HG03108 (cell line): ENCODE results near the gene NETO2.
"Not testable (repeated sequence)": the region's sequence is repeated elsewhere in the genome, so short reads cannot be mapped to it uniquely, and the experiment has no call there.

Experiments used
- ATAC-seq: cut with Tn5 transposase; IDR thresholded peaks from one replicate; pipeline ENCODE4 v1.9.1; 2021; ENCODE audit warnings: moderate library complexity; ENCODE audit not compliant: unreplicated experiment

The NETO2 gene

DNA sequence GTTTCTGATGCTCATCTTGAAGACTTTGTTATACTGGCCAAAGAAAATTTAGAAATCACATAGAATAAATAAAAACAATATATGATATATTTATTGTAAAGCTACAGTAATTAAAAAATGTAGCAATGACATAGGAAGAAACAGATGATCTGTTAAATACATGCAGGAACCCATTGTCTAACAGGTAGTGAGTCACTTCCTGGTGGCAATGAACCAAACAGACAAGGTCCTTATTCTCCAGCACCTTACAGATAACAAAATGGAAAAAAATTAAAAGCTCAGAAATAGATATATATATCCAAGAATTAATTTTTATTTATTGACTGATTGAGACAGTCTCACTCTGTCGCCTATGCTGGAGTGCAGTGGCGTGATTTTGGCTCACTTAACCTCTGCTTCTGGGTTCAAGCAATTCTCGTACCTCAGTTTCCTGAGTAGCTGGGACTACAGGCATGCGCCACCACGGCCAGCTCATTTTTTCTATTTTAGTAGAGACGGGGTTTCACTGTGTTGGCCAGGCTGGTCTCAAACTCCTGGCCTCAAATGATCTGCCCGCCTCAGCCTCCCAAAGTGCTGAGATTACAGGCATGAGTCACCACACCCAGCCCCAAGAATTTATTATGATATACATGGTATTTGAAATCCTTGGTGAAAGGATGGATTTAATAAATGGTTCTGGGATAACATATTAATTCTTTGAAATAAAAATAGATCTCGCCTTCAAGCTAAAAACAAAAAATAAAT lies 7.5 kb downstream of the NETO2 start:
- ATAC-seq = no peak

DNA sequence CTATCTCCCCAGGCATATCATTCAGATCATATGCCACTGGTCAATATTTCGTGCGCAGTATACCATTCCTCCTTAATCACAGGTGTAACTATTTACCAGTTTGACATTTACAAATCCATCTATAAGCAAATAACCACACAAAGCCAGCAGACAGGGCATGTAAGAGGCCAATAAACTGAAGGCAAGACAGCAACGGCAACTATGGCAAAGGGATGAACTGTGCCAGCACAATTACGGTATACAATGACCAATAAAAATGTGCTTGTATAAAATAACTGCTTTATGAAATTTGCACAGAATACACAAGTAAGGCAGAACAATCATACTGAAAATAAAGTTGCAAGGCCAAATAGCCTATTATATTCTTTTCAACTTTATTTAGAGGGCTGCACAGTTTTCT lies 9.2 kb downstream of the NETO2 start:
- ATAC-seq = no peak

- no peak for ATAC-seq
These were observed 11.4 kb downstream of the NETO2 start for GRCh38 chr16:47132308-47132707.

- no peak for ATAC-seq
These were observed 13.8 kb downstream of the NETO2 start for GRCh38 chr16:47129755-47130435.

- ATAC-seq = no peak
These were observed 16.2 kb downstream of the NETO2 start for GRCh38 chr16:47127541-47127940.

GRCh38 chr16:47125757-47126156 lies 18.0 kb downstream of the NETO2 start:
- no peak for ATAC-seq

DNA sequence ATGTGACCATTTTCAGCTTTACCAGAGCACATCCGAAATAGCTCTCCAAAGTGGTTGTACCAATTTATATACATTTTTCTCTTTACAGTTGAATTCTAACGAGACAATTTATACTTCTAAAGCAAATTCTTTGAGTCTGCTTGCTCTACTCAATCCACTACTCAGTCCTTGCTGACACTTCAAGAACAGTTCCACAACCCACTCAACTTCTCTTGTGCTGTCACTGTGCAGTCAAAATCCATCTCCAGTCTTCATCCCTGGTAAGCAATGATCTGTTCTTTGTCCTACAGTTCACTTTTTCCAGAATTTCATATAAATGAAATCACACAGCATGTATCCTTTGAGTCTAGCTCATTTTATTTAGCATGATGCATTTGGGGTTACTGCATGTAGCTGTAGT lies 30.6 kb downstream of the NETO2 start:
- no peak for ATAC-seq

DNA sequence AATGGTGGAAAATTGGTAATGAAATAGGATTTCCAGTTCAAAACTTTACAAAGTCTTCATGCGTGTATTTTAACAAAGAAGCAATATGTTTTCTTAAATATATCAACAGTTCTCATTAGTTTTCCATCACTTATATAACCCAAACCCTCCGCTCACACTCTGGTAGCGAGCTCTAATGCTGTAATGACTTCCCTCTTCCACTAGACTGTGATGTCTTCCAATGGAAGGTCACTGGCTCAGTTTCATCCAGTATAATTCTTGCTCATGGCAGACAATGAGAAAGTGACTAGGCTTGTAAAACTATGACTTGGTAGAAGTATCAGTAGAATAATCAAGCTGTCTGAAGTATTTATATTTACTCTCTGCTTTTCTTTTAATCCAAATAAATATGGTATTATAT lies 32.8 kb downstream of the NETO2 start:
- ATAC-seq = no peak

DNA sequence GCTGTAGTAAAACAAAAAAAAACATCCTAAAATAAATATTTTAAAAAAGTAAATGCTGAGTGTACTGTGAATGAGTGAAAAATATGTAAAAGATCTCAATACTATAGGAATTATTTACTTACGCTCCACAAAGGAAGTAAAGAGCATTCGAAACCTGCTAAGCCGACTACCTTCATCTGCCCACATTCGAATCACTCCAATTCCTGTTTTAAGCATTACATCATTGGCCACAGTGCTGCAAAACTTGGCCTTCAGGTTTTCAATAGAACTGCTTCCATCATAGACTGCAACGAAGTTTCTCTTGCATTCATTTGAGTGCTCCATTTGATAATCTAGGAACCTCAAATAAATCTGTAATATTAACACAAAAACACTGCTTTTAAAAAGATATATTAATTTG lies 34.4 kb downstream of the NETO2 start:
- no peak for ATAC-seq

GRCh38 chr16:47102921-47103320 lies 40.8 kb downstream of the NETO2 start:
- not testable (repeated sequence) for ATAC-seq

- not testable (repeated sequence) for ATAC-seq
These were observed 46.6 kb downstream of the NETO2 start for GRCh38 chr16:47097154-47097553.

DNA sequence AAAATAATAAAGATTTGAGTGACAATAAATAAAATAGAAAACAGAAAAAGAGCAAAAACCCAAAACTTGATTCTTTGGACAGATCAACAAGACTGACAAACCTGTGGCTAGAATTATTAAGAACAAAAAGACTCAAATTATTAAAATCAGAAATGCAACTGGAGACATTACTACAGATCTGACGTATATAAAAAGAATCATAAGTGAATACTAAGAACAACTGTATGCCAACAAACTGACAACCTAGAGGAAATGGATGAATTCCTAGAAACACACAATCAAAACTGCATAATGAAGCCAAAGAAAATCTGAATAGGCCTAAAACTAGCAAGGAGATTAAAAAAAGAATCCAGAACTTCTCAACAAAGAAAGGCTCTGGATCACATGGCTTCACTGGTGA lies 47.4 kb downstream of the NETO2 start:
- no peak for ATAC-seq

- ATAC-seq = no peak
These were observed 59.5 kb downstream of the NETO2 start for GRCh38 chr16:47084198-47084597.

DNA sequence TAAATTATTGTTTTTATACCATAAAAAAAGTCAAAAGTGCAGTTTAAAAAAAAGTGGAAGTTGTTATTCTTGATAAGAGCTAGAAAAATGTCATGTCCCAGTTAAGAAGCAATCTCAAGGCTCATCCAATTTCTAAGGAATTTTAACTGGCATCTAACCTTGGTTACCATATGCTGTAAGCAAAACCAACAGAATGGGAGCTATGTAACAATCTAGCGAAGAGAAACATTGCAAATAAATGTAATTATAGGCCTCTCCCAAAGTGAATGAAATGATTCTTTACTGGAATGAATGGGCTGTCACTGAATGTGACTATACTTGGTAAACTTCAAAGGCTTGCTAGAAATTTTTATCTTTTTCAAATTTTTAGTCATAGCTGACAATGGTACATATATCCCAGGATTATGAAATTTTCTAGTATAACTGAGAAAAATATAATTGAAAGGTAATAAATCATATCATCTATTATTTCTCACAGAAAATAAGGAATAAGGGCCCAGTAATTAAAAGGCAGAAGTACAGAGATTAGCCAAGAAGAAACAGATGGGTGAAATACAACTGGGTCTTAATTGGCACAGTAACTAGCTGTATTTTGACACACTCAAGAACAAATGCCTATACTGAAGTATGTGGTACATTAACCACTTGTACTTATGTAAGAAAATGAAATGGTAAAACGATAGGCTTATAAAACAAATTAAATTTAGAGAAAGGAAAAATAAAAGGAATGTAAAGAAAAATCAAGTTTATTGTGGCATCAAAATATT lies 61.5 kb downstream of the NETO2 start:
- ATAC-seq = no peak

GRCh38 chr16:47081115-47081514 lies 62.6 kb downstream of the NETO2 start:
- no peak for ATAC-seq

DNA sequence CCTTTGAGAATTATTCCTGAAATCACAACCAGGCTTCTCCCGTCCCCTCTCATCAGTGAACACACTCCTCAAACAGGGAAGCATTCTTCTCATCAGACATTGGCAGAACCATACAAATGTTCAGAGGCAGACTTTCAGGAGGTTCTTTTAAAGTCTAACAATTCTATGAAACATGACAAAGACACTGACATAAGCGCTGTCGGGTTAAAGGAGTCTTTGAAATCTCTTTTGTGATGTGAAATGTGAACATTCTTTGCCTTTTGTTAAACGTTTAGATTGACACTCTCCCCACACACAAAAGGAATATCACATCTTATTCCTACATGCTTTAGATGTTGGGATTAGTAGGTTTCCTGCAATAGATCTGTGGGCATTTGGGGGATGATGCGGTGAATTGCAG lies 63.9 kb downstream of the NETO2 start:
- ATAC-seq = no peak

GRCh38 chr16:47073223-47074155 lies 70.3 kb downstream of the NETO2 start:
- ATAC-seq = no peak

GRCh38 chr16:47072158-47072557 lies 71.6 kb downstream of the NETO2 start:
- no peak for ATAC-seq

DNA sequence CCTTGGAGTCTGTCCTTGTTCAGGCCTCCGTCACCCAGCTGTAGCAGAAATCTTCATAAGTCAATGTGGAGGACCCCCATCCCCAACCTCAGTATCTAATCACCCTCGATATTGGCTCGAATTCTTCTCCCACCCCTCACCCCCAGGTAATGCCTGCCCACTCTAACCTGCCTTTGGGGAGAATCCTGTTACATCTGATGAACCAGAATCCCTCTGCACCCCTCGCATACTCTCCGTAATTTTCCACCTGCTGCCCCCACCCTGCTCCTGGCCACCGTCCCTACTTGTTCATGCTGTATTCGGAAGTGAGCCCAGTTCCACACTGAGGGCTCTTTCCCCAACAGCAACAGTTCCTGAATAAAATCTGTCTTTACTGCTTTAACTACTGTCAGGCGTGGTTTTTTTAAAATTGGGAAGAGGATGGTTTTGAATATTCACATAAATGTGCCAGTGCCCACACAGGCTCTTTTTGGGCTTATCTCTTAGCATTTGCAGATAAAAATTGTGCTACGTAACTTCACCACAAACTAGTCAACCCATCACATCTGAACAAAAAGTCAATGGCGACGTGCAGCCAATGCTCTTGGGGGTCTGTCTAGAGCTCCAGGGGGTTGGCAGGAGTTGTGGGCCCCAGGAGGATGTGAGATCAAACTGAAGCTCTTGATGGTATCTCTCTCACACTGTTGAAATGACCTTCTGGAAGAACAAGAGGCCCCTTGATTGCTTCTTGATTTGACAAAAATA lies 73.7 kb downstream of the NETO2 start:
- no peak for ATAC-seq

DNA sequence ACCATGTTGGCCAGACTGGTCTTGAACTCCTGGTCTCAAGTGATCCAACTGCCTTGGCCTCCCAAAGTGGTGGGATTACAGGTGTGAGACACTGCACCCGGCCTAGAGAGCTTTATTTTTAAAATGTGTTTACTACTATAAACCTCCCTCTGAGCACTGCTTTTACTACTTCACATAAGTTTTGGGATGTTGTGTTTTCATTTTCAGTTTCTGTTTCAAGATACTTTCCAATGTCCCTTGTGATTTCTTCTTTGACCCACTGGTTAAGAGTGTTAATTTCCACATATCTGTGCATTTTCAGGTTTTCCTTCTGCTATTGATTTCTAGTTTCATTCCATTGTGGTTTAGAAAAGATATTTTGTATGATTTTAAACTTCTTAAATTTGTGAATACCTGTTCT lies 74.4 kb downstream of the NETO2 start:
- ATAC-seq = no peak
